ENCODE measurements around the gene TBL1X. TPM values are rescaled to one million over a fixed set of nuclear protein-coding genes. Genes with fewer than 3 reads are reported as not detected.

Gene TBL1X
- total and polyA plus RNA-seq, 2 of the 8 experiments (the other 6 are each of a cell fraction or from before 2014, with no cell fraction given): 13.3 to 25.6 TPM

- H4K5ac ChIP-seq (ENCODE audit: insufficient read length, low read depth, low read length): no peak overlapping the region
- no peak overlapping the region for H3K4me2 ChIP-seq (ENCODE audit: insufficient read depth in 1 of 2, low read depth in 2 of 2, low read length in 2 of 2)
- H2AFZ ChIP-seq (ENCODE audit: low read length): no peak overlapping the region
- H4K8ac ChIP-seq (ENCODE audit: extremely low read depth, insufficient read depth, low read length): no peak overlapping the region
- WGBS, 2 experiments (ENCODE audit: extremely low coverage in 1 of 2, insufficient coverage in 1 of 2, insufficient read length in 1 of 2, insufficient replicate concordance in 2 of 2, low coverage in 1 of 2, low lambda C conversion rate in 2 of 2, missing lambda C conversion rate in 1 of 2): 94% methylated on average over 6 of the region's 6 CpGs; no CpG with 5 or more reads in 1 of the 2 experiments
- no peak overlapping the region for H3K14ac ChIP-seq (ENCODE audit: insufficient read length)
- H3K9ac ChIP-seq (replicated peaks in 1 of 4; ENCODE audit: extremely low read depth in 1 of 4, low read depth in 3 of 4, low read length in 3 of 4): no peak overlapping the region
- no peaks in the 10 kb centered on the region for H3K79me2 ChIP-seq (ENCODE audit: control insufficient read depth in 1 of 2, insufficient read depth in 2 of 2, low read length in 2 of 2)
- TF ChIP-seq JUN (IDR thresholded peaks at IDR 0.05; ENCODE audit: low read depth, low read length) (no peak), KDM1A (IDR thresholded peaks at IDR 0.05; ENCODE audit: borderline replicate concordance, low read length) (no peak), MAX (IDR thresholded peaks at IDR 0.05) (no peak)
- H3K27ac ChIP-seq (ENCODE audit: low read depth, low read length): no peak overlapping the region
- H2BK20ac ChIP-seq (ENCODE audit: low read length): no peak overlapping the region
- H3K79me1 ChIP-seq (ENCODE audit: low read depth, low read length): no peaks in the 10 kb centered on the region
- ChIA-PET POLR2A (ENCODE audit: partially characterized antibody) (no interaction called here), CTCF (ENCODE audit: partially characterized antibody) (interaction anchor here (1.2 kb wide), 1 partner anchor 25 kb away, joined by 3 read pairs; no protein-coding TSS in a partner anchor)
- H3K27me3 ChIP-seq (replicated peaks in 1 of 4; ENCODE audit: control insufficient read depth in 3 of 4, extremely low read depth in 1 of 4, insufficient read depth in 3 of 4, low read length in 3 of 4): no peaks in the 10 kb centered on the region
- no peaks in the 10 kb centered on the region for H3K23me2 ChIP-seq (ENCODE audit: low read depth, low read length)
- no peaks in the 10 kb centered on the region for H3K4me1 ChIP-seq (replicated peaks in 1 of 4; ENCODE audit: control insufficient read depth in 3 of 4, insufficient read depth in 4 of 4, low read length in 3 of 4)
- FAIRE-seq (no peak), DNase-seq (ENCODE audit: low read depth in 1 of 2, low spot score in 2 of 2) (no peak)
- H2BK120ac ChIP-seq (replicated peaks; ENCODE audit: low read depth, low read length): no peak overlapping the region
- no peaks in the 10 kb centered on the region for H3K9me3 ChIP-seq (ENCODE audit: insufficient read depth in 2 of 2, low read depth in 1 of 2, low read length in 1 of 2)
- no peaks in the 10 kb centered on the region; a peak in 1 of 8 replicates for H3K36me3 ChIP-seq (ENCODE audit: control insufficient read depth in 2 of 4, insufficient read depth in 4 of 4, low read length in 3 of 4)
- H2BK12ac ChIP-seq (ENCODE audit: low read depth, low read length): no peak overlapping the region
- H3K18ac ChIP-seq (ENCODE audit: extremely low read depth, low read length): no peak overlapping the region
- H2BK5ac ChIP-seq (ENCODE audit: low read depth, low read length): no peak overlapping the region
- no peak overlapping the region for H4K91ac ChIP-seq (replicated peaks; ENCODE audit: insufficient read length, low read length)
- H2BK15ac ChIP-seq (ENCODE audit: low read length): no peak overlapping the region
- H2AK5ac ChIP-seq (ENCODE audit: low read depth, low read length): no peak overlapping the region
- no peak overlapping the region for H3K56ac ChIP-seq (replicated peaks; ENCODE audit: insufficient read length, low read depth, low read length)
- no peak overlapping the region for H3K4me3 ChIP-seq (ENCODE audit: extremely low read depth in 1 of 4, insufficient read depth in 2 of 4, low read depth in 3 of 4, low read length in 4 of 4)
- no peak overlapping the region for H3K4ac ChIP-seq (replicated peaks; ENCODE audit: insufficient read length, low read depth, low read length)
- no peak overlapping the region for H3K23ac ChIP-seq (ENCODE audit: insufficient read length)
- no peaks in the 10 kb centered on the region for H4K20me1 ChIP-seq (replicated peaks in 1 of 2; ENCODE audit: control insufficient read depth in 1 of 2, insufficient read depth in 2 of 2, low read length in 2 of 2)
These were observed 211.9 kb downstream of the TBL1X start for GRCh38 chrX:9676738-9677097.

Data from H1 (cell line).